Measurements from ENCODE around the gene MSI1.

Gene MSI1

DNA sequence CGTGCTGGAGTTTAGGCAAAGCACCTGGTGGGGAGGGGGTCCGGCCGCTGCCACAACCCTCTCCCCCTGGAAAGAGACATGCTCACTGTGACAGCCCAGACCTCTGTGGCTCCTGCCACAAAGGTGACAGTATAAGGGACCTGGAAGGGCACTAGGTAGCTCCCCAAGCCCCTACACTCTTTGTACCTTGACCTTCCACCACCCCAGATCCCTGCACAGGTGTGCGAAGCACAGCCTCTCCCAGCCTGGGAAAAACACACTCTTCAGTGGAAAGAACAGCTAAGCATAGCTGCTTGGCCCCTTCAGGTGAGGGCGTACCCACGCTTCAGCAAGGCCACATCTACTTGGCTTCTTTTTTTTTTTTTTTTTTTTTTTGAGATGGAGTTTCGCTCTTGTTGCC, 36.4 kb downstream of the MSI1 start:
- ATAC-seq = no peak
- Mint-ChIP-seq H3K9me3 (peaks cover 13% of the 10 kb centered on the region), H3K27me3 (peaks cover 2% of the 10 kb centered on the region)

DNA sequence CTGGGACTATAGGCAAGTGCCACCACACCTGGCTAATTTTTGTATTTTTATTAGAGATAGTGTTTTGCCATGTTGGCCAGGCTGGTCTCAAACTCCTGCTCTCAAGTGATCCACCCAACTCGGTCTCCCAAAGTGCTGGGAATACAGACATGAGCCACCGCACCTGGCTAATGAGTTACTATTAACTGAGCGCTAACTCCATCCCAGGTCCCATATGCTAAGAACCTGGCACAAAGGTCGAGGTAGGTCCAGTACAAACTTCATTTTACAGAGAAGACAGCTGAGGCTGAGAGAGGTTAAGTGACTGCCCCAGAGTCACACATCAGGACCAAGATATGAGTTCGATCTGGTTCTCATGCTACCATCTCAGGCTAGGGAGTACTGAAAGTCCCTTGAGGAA, 36.9 kb downstream of the MSI1 start:
- Mint-ChIP-seq H3K27me3 (peaks cover 2% of the 10 kb centered on the region), H3K4me3 (no peak overlapping the region), H3K9me3 (peaks cover 10% of the 10 kb centered on the region), H3K36me3 (ENCODE audit: low read depth) (no peaks in the 10 kb centered on the region), H3K4me1 (no peaks in the 10 kb centered on the region), H3K27ac (no peak overlapping the region)
- DNase-seq = no peak
- no peak for ATAC-seq

More for the DNA sequence above, 36.4 kb downstream of the MSI1 start:
- no peaks in the 10 kb centered on the region for H3K4me1 Mint-ChIP-seq
- H3K4me3 Mint-ChIP-seq = no peak overlapping the region
- no peak overlapping the region for H3K27ac Mint-ChIP-seq
- H3K36me3 Mint-ChIP-seq (ENCODE audit: low read depth) = peaks cover 1% of the 10 kb centered on the region
- no peak for DNase-seq

DNA sequence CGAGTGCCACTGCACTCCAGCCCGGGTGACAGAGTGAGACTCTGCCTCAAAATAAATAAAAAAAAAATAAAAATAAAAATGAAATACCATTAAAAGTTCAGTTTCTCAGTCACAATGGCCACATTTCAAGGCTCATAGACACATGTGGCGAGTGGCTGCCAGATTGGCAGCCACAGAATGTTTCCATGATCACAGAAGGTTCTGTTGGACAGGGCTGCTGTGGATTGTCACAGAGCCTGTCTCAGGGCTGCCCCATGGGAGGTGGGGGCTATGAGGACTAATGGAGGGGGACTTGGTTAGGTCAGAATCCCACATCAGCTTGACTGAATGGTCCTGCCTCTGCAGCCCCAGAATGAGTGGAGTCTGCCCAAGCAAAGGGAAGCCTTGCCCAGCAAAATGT, 37.6 kb downstream of the MSI1 start:
- Mint-ChIP-seq H3K9me3 (peaks cover 6% of the 10 kb centered on the region), H3K4me1 (no peaks in the 10 kb centered on the region), H3K27me3 (peaks cover 2% of the 10 kb centered on the region), H3K4me3 (no peak overlapping the region), H3K27ac (no peak overlapping the region), H3K36me3 (ENCODE audit: low read depth) (no peaks in the 10 kb centered on the region)
- no peak for ATAC-seq
- DNase-seq = no peak

DNA sequence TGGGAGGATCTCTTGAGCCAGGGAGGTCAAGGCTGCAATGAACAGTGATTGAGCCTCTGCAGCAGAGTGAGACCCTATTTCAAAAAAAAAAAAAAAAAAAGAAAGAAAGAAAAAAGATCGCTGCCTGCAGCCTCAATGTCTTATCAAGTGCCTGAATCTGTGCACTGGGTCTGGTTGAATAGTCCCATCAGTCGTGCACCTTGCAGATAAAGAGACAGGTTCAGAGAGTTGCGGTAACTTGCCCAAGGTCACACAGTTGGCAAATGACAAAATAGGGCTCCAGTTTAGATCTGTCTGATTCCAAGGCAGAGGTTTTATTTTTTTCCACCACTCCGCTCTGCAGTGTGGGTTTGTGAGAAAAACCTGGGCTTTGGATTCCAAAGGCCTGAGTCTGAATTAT, 40.7 kb downstream of the MSI1 start:
- Mint-ChIP-seq H3K27me3 (peaks cover 2% of the 10 kb centered on the region), H3K4me1 (peaks cover 6% of the 10 kb centered on the region), H3K9me3 (no peaks in the 10 kb centered on the region), H3K27ac (no peak overlapping the region), H3K4me3 (no peak overlapping the region), H3K36me3 (ENCODE audit: low read depth) (no peaks in the 10 kb centered on the region)
- no peak for ATAC-seq
- DNase-seq = no peak

DNA sequence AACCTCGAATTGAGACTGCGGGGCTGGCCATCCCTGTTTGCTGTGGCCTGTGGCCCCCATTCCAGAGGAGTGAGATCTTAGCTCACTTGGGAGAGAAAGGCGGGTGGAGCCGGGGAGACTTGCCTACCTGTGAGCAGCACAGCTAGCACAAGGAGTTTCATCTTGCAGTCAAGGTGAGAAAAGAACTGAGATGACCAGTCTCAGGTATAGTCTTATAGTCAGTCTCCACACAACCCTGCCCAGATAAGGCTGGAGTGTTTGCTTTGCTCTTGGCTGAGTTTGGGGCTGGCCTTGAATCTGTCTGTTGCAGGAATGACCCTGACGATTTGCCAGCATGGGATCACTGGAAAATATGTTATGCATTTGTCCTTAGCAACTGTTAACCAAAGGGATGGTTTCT, 41.4 kb downstream of the MSI1 start, which contains the start of gene PLA2G1B:
Gene PLA2G1B (minus strand): TSS at position 187 of the 400 bp plus-strand sequence. CDS start 26 bp downstream, at position 161.
- H3K27me3 Mint-ChIP-seq = peaks cover 2% of the 10 kb centered on the region
- no peak within 1 kb of the TSS for H3K27ac Mint-ChIP-seq
- H3K9me3 Mint-ChIP-seq = no peaks in the 10 kb centered on the region
- H3K4me3 Mint-ChIP-seq = no peak within 1 kb of the TSS
- DNase-seq (no peak), ATAC-seq (no peak)
- H3K36me3 Mint-ChIP-seq (ENCODE audit: low read depth) = no peaks in the 10 kb centered on the region
- H3K4me1 Mint-ChIP-seq = peaks cover 6% of the 10 kb centered on the region

DNA sequence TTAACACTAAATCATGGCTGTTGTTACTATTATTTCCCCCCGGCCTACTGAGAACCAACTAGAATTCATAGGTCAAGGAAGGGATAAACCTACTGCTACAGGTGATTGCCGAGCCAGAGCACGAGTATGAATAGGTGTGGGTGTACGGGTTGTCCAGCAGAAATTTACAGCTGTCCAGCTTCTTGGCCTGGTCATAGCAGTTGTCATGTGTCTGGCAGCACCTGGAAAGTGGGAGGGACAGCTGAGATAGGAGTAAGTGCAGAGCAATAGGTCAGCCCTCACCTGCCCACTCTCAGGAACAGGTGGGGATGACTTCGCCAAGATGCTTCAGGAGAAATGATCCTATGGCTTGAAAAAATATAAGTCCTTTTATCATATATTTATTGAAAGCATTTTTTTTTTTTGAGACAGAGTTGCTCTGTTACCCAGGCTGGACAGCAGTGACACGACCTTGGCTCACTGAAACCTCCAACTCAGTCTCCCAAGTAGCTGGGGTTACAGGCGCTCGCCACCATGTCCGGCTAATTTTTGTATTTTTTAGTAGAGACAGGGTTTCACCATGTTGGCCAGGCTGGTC, 44.0 kb downstream of the MSI1 start:
- no peak for ATAC-seq
- Mint-ChIP-seq H3K27me3 (no peaks in the 10 kb centered on the region), H3K4me3 (peak overlapping the region; percentile 82)

DNA sequence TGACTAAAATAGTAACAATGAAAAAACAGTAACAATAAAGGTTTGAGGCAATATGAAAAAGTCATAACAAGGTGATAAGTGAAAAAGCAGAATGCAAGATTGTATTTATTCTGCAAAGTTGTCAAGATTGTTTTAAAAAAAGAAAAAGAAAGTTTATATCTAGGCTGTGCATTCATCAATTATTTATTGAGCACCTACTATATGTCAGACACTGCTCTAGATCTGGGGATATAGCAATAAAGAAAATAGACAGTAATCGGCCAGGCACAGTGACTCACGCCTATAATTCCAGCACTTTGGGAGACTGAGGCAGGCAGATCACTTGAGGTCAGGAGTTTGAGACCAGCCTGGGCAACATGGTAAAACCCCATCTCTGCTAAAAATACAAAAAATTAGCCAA, 45.2 kb downstream of the MSI1 start:
- no peaks in the 10 kb centered on the region for H3K27me3 Mint-ChIP-seq
- H3K4me1 Mint-ChIP-seq = peaks cover 6% of the 10 kb centered on the region
- no peaks in the 10 kb centered on the region for H3K36me3 Mint-ChIP-seq (ENCODE audit: low read depth)
- no peaks in the 10 kb centered on the region for H3K9me3 Mint-ChIP-seq
- DNase-seq (no peak), ATAC-seq (no peak)
- H3K4me3 Mint-ChIP-seq = no peak overlapping the region
- no peak overlapping the region for H3K27ac Mint-ChIP-seq

More for the DNA sequence above, 44.0 kb downstream of the MSI1 start:
- Mint-ChIP-seq H3K4me1 (peaks cover 6% of the 10 kb centered on the region), H3K27ac (no peak overlapping the region), H3K36me3 (ENCODE audit: low read depth) (no peaks in the 10 kb centered on the region), H3K9me3 (no peaks in the 10 kb centered on the region)
- DNase-seq = no peak

DNA sequence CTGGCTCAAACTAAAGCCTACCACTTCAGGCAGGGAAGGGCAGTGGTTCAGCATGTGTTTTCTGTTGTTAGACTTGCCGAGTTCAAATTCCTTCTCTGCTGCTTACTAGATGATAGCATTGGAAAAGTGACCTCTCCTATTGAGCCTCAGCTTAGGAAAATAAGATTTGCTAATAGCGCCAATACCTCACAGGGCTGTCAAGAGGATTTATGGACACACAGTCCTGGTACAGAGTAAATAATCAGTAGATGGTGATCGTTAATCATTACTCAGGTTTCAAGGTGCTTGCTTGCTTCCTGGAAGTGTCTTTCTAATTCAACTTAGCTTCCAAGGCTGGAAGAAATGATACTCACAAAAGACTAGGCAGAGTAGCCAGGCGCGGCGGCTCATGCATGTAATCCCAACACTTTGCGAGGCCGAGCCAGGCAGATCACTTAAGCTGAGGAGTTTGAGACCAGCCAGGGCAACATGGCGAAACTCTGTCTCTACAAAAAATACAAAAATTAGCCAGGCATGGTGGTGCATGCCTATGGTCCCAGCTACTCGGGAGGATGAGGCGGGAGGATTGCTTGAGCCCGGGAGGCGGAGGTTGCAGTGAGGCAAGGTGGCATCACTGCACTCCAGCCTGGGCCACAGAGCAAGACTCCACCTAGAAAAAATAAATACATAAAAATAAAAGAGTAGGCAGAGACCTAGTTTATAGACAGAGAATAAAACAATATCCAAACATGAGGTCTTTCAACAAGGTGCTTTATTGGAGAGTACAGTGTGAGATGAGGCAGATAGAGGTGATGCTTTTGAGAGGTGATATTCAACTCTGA, 47.4 kb downstream of the MSI1 start:
- Mint-ChIP-seq H3K27me3 (peaks cover 3% of the 10 kb centered on the region), H3K9me3 (no peaks in the 10 kb centered on the region), H3K4me1 (peaks cover 19% of the 10 kb centered on the region), H3K36me3 (ENCODE audit: low read depth) (peaks cover 4% of the 10 kb centered on the region), H3K4me3 (no peak overlapping the region), H3K27ac (no peak overlapping the region)
- no peak for ATAC-seq
- no peak for DNase-seq

DNA sequence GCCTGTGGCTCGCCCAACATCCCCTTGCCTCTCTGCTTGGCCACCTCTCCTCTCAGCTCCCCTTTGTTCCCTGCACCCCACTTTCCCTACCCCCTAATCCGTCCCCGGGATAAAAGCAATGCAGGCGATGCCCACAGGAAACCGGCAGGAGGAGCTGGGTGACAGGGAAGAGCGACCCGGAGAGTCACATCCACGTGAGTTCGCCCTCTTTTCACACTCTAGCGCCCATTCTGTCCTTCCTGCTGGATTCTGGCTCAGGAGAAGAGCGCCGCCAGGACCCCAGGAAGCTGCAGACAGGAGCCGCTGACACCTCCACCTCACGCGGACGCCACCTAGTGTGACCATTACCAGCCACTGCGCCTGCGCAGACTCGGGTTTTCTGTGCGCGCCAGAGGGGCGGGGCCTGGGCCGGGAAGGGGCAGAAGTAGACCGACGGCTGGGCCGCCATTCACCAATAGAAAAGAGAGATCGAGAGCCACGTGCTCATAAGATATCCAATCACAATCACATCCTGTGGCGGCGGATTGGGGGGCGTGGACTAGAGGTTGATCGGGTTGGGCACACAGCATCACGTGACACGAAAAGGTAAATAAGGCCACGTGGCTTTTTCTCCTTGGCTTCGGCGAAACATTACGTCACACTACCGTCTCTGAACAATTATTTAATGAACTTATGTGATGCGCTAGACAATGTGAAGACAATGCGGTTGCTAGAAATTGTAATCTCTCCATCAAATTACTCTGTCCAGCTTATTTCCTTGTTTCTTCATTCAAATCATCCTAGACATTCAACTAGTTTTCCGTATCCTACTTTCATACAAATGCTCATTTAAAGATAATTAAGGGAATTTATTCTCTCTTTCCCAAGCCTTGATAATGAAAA, 51.5 kb downstream of the MSI1 start:
- Mint-ChIP-seq H3K4me3 (peak overlapping the region; percentile 88), H3K4me1 (peaks cover 13% of the 10 kb centered on the region), H3K9me3 (no peaks in the 10 kb centered on the region), H3K36me3 (ENCODE audit: low read depth) (peaks cover 4% of the 10 kb centered on the region), H3K27ac (peak overlapping the region; percentile 97), H3K27me3 (peaks cover 3% of the 10 kb centered on the region)
- DNase-seq = peak; percentile 100
- ATAC-seq = peak; percentile 100

DNA sequence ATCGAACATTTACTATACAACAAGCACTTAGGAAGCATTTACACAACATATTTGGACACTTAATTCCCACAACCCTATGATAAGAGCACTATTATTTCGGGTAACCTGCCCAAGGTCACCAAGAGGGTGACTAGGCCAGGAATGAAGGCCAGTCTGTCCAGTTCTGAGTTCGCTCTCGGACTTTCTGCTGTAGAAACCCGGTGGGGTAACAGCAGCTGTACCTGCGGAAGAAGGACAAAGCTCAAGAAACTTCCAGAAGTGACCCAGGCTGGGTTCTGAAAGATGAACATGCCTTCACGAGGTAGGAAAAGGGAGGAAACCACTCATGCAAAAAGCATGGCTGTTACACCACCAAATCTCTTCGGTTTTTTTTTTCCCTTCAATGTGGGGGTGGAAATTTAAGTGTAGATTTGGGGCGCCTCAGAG, 52.2 kb downstream of the MSI1 start:
- Mint-ChIP-seq H3K27ac (peak overlapping the region; percentile 97), H3K9me3 (no peaks in the 10 kb centered on the region), H3K4me1 (peaks cover 13% of the 10 kb centered on the region), H3K36me3 (ENCODE audit: low read depth) (peaks cover 4% of the 10 kb centered on the region), H3K4me3 (peak overlapping the region; percentile 88), H3K27me3 (peaks cover 3% of the 10 kb centered on the region)
- DNase-seq (no peak), ATAC-seq (no peak)

DNA sequence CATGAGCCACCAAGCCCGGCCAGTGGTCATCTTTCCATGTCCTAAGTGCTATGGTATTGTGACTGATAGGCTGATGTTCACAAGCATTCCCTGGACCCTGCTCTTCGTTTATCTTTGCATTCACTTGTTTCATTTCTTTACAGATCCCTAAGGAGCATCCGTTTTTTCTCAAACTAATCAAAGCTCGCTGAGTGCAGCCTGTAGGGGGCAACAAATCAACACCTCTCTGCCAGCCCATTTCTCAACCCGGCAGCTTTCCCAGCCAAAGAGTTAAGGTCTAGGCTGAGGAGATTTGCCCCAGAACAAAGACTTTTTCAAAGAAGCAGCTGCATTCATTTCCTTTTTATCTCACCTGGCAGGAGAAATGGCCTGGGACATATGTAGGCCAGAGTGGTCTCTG, 54.7 kb downstream of the MSI1 start:
- ATAC-seq (no peak), DNase-seq (no peak)
- Mint-ChIP-seq H3K36me3 (ENCODE audit: low read depth) (peaks cover 4% of the 10 kb centered on the region), H3K27me3 (peaks cover 3% of the 10 kb centered on the region), H3K27ac (no peak overlapping the region), H3K9me3 (no peaks in the 10 kb centered on the region), H3K4me3 (no peak overlapping the region), H3K4me1 (peaks cover 13% of the 10 kb centered on the region)

DNA sequence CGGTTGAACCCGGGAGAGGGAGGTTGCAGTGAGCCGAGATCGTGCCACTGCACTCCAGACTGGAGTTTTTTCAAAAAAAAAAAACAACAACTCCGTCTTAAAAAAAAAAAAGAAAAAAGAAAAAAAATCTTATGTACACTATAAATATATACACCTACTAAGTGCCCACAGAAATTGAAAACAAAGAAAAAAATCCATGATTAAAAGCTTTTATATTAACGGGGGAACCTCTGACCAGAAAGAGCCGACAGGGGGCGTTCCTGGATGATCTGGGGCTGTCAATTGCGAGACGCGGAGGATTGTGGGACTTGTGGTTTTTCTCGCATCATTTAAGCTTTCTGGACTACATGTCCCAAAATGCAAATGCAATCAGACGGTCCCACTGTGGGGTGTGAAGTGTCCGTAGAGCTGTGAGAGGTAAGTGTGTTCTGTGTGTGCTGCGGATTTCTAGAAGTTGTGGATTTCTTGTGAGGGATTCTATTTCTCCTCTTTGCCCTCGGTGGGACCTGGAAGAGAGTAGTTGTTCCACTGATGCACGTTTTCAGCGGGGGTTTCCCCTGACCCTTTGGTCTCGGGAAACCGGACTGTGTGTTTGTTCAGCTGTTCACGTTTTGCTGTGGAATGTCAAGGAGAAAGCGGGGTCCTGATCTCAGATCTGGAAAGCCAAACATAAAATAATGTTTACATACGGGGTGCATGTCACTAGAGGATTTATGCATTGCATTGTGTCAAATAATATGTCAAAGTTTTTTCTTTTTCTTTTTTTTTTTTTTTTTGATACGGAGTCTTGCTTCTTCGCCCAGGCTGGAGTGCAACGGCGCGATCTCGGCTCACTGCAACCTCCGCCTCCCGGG, 66.8 kb downstream of the MSI1 start, which contains the start of gene SIRT4:
Gene SIRT4 (plus strand): TSS at position 360 of the 854 bp plus-strand sequence. CDS start 1,241 bp downstream, outside the sequence.
- peaks cover 2% of the 10 kb centered on the region for H3K36me3 Mint-ChIP-seq (ENCODE audit: low read depth)
- peak within 1 kb of the TSS; percentile 94 for H3K4me3 Mint-ChIP-seq

DNA sequence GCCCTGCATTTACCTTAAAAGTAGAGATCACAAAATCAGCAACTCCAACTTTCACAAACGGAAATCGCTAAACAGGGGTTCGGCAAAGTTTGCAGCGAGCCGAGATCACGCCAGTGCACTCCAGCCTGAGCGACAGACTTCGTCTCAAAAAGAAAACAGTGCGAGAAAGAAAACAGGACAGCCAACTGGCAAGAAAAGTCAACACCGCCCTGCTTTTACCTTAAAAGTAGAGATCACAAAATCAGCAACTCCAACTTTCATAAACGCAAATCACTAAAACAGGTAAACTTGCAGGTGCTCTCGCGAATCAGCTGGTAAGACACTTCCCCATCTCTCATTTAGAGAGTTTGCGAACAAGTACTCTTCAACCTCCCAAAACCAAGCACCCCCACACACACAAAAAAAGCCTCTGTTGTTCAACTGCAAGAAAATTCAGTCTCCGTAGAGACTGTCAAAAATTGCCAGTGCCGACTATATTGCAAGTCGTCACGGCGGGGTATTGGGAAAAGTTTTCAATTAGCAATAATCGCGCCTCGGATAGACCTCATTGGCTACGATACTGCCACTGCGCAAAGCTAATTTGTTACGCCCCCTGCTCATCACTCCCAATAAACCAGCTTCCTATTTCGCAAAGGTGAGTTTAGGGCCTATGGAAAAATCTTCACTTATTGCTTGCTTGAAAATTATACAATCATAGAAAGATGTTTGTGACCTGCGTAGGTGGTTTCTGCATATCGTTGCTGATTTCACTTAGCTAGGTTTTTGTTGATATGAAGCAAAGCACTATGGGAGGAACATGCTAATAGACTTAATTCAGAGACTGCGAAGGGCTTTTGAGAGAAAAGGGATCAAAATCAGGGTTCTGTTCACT, 76.1 kb downstream of the MSI1 start, which contains the start of gene RNU4-1:
Gene RNU4-1 (minus strand): TSS at position 577 of the 871 bp plus-strand sequence.
- Mint-ChIP-seq H3K4me1 (peaks cover 7% of the 10 kb centered on the region), H3K36me3 (ENCODE audit: low read depth) (no peaks in the 10 kb centered on the region), H3K27me3 (no peaks in the 10 kb centered on the region), H3K9me3 (no peaks in the 10 kb centered on the region), H3K27ac (no peak within 1 kb of the TSS), H3K4me3 (no peak within 1 kb of the TSS)
- DNase-seq = peak; percentile 76
- ATAC-seq = peak; percentile 72

More for the DNA sequence above, 66.8 kb downstream of the MSI1 start, which contains the start of gene SIRT4:
- H3K27ac Mint-ChIP-seq = peak within 1 kb of the TSS; percentile 93
- H3K4me1 Mint-ChIP-seq = peaks cover 8% of the 10 kb centered on the region
- no peaks in the 10 kb centered on the region for H3K27me3 Mint-ChIP-seq
- DNase-seq (peak; percentile 89), ATAC-seq (peak; percentile 100)
- no peaks in the 10 kb centered on the region for H3K9me3 Mint-ChIP-seq
